HG03159 (cell line): Measurements from ENCODE around the gene DNAI2.
"Not testable (repeated sequence)": the region's sequence is repeated elsewhere in the genome, so short reads cannot be mapped to it uniquely, and the experiment has no call there.

ENCODE experiments used
- ATAC-seq: cut with Tn5 transposase; IDR thresholded peaks from one replicate; pipeline ENCODE4 v1.9.1; 2021; ENCODE audit warnings: mild to moderate bottlenecking, moderate library complexity; ENCODE audit not compliant: unreplicated experiment

DNAI2 gene

GRCh38 chr17:74244128-74244527, 29.9 kb upstream of the DNAI2 start:
- no peak for ATAC-seq

- ATAC-seq = no peak
Measured at GRCh38 chr17:74244548-74244947, 29.5 kb upstream of the DNAI2 start.

GRCh38 chr17:74245145-74245831, 28.7 kb upstream of the DNAI2 start:
- ATAC-seq = no peak

- ATAC-seq = no peak
Measured at GRCh38 chr17:74245871-74246270, 28.2 kb upstream of the DNAI2 start.

GRCh38 chr17:74249590-74250270, 24.3 kb upstream of the DNAI2 start:
- ATAC-seq = no peak

GRCh38 chr17:74250324-74250995, 23.6 kb upstream of the DNAI2 start:
- no peak for ATAC-seq

GRCh38 chr17:74251051-74251450, 23.0 kb upstream of the DNAI2 start:
- ATAC-seq = no peak

- ATAC-seq = no peak
Measured at GRCh38 chr17:74251569-74251968, 22.5 kb upstream of the DNAI2 start.

- ATAC-seq = no peak
Measured at GRCh38 chr17:74252211-74252610, 21.8 kb upstream of the DNAI2 start.

GRCh38 chr17:74253036-74253435, 21.0 kb upstream of the DNAI2 start:
- ATAC-seq = no peak

GRCh38 chr17:74257311-74257710, 16.7 kb upstream of the DNAI2 start:
- no peak for ATAC-seq

- ATAC-seq = no peak
Measured at GRCh38 chr17:74259667-74260524, 14.1 kb upstream of the DNAI2 start.

- ATAC-seq = no peak
Measured at GRCh38 chr17:74260525-74260850, 13.5 kb upstream of the DNAI2 start.

- ATAC-seq = no peak
Measured at GRCh38 chr17:74262601-74263000, 11.4 kb upstream of the DNAI2 start.

- ATAC-seq = not testable (repeated sequence)
Measured at GRCh38 chr17:74267054-74267453, 7.0 kb upstream of the DNAI2 start.

- ATAC-seq = no peak
Measured at GRCh38 chr17:74267579-74267978, 6.5 kb upstream of the DNAI2 start.

GRCh38 chr17:74267987-74268499, 6.0 kb upstream of the DNAI2 start:
- no peak for ATAC-seq

- ATAC-seq = no peak
Measured at GRCh38 chr17:74268558-74268957, 5.5 kb upstream of the DNAI2 start.

- ATAC-seq = no peak
Measured at GRCh38 chr17:74270333-74270732, 3.7 kb upstream of the DNAI2 start.

GRCh38 chr17:74271281-74271680, 2.8 kb upstream of the DNAI2 start:
- no peak for ATAC-seq

- ATAC-seq = no peak
Measured at GRCh38 chr17:74271901-74272561, 2.0 kb upstream of the DNAI2 start.
